Bone marrow (tissue), 2 donors: ENCODE results near the gene RNASE11.
"Not testable (repeated sequence)": the region's sequence is repeated elsewhere in the genome, so short reads cannot be mapped to it uniquely, and the experiment has no call there.

ENCODE experiments used
- DNase-seq, 2 donors: peaks; one replicate each; lab custom pipeline; 2025; lab: John Stamatoyannopoulos, UW

The RNASE11 gene

DNA sequence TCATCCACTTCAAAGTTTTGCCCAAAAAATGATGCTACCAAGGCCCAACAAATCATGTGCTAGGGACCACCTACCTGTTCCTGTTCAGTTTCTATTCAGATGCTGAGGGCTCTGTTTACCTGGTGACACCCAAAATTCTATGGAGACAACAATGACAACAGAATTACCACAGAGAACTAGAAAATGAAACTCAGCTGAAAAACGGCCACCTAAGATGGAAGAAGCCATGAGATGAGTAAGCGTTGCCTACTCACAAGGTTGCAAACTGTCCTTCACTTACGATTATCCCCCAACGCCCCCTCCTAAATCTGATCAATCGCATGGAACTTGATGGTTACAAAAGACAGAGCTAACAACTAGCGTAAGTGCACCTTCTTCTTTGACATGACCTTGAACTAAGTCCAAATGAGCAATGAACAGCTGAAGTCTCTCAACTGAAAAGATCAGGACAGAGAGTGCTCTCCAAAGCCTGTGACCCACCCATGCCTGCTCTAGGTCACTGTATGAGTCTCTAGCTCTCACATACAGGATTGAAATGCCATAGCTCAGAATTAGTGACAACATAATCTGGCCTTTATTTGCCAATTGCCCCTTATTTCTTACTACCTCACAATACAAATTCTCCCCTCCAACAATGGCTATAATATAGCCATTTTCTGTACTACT lies at the start of gene RNASE11:
TSS of gene RNASE11 (minus strand) at position 513 of the 666 bp plus-strand sequence.
- no peak for DNase-seq

DNA sequence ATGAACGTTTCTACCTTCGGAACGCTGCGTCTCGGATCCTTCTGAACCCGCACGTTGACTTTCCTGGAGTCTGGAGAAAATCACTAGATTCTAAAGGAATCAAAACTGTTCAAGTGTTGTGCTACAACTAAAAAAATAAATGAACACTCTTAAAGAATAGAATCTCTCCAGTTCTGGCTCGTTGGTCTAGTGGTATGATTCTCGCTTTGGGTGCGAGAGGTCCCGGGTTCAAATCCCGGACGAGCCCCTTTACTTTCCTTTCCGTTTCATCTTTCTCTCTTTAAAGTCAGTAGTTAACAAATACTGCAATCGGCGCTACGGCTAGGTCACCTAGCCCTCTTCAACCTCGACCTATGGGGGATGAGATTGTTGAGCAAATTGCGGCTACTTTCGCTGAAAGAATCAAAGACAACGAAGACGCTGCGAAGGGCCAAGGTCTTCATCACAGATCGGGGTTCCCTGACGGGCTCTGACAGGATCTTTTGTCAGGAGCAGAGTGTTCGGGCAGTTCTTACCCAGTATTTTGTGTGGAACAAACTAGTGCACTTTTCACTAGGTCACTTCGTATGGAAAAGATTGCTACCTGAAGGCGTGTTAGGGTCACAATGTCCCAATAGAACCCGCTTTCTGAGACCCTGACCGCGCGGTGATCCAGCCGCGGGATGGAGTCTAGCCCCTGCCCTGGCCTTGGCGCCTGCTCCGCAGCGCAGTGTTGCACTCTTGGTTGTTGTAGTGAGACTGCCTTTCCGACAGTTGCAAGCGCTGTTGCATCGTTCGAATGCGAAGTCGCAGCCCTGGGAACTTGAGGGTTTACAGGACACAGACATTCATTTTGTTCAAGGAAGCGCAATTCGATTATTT lies 45.3 kb upstream of the RNASE11 start:
- DNase-seq, result peak in 1 of 2 donors; percentile 29

DNA sequence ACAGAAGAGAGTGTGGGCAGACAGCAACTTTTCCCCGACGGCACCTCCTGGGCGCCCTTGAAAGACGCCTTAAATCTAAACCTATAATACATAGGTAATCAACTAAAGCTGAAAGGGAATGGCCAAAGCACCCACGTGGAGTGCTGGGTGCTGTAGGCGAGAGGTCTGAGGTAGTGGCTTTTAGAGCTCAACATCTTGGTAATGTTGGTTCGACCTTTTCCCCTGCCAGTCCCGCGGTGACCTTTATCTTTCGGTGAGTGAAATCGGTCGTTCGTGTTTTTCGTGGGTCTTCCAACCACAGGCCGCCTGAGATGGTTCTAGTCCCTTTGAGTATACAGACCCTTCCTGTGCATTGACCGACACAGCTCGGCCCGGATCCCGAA lies 44.6 kb upstream of the RNASE11 start:
- DNase-seq, result no peak

DNA sequence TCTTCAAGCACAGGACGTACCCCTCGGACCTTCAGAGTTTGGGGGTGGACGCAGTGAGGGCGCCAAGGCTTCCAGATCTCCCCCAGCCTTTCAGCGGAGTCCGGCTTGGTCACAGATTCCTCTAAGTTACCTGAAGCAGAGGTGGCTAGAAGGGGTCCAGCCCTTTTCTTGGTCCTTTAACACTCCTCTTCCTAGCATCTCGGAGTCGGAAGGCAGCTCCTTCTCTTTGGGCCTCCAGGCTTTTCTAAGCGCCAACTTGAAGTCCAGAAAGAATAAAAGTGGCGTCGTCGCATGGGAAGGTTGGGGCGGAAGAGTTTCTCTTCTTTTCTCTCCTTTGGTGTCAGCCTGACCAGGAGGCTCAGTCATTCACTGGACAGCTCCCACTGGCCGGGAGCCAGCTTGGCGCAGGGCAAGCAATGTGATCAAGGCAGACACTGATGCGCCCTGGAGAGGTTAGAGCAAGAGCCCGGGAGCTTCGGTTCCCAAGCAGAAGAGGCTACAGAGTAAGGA lies 44.1 kb upstream of the RNASE11 start:
- DNase-seq, result no peak

DNA sequence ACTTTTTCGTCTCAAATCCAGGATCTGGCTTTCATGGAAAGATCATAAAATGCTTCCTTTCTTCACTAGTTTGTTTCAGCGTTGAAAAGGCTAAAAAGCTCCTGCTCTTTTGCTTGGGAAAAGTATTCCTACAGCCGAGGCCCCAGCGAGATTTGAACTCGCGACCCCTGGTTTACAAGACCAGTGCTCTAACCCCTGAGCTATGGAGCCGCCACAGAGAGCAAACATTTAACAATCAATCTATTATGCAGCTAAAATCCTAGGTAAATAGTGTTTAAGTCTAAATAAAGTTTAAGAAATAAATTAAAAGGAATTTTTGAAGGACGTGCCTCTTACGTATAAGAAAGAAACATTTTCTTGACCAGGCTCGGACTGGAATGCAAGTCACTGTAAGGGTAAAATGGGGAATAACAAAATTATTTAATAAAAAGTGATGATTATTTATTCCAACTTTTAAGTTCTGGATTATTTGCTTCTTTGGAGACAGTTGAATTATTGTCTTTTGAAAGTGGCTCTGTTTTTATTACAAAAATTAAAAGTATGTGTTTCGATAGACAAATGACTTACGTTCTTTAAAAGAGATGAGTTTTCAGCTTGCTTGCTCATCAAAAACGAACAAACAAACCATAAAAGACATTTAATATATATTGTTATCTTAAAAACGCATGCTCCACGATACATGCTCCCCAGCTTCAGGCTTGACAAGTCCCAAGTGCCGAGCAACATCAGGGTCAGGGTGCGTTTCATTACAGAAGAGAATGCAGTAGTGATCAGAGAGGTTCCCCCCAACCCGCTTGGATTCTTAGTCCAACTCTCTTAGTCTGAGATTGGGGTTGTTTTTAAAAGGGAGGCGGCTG lies 43.5 kb upstream of the RNASE11 start:
- no peak for DNase-seq

DNA sequence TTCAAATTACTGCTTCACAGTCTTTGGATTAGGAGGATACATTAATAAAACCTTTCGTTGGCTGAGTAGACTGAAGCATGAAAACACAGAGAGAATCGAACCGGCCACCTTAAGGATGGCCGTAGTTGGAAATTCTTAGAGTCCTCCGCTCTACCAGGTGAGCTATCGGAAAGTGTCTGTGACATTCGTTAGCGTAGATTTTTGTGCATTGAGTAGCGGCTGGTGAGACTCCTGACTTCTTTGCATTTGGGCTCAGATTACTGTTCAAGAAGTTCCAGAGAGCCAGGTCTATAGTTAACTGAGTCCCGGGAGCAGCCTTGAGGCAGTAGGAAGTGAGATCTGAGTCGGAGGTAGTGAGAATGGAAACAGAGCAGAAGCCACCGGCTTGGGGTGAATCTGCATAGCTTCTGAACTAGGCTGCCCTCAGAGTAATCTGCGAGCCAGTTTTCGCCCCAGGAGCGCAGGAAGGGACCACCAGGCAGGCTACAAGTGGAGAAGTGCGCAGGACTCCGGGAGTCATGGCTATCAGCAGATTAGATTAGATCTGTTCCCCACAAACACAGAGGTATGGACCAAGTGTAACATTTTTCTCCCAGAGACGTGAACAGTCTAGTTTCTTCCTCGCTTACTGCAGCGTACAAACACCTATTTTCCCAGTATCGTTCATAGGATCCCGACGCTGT lies 42.7 kb upstream of the RNASE11 start:
- no peak for DNase-seq

DNA sequence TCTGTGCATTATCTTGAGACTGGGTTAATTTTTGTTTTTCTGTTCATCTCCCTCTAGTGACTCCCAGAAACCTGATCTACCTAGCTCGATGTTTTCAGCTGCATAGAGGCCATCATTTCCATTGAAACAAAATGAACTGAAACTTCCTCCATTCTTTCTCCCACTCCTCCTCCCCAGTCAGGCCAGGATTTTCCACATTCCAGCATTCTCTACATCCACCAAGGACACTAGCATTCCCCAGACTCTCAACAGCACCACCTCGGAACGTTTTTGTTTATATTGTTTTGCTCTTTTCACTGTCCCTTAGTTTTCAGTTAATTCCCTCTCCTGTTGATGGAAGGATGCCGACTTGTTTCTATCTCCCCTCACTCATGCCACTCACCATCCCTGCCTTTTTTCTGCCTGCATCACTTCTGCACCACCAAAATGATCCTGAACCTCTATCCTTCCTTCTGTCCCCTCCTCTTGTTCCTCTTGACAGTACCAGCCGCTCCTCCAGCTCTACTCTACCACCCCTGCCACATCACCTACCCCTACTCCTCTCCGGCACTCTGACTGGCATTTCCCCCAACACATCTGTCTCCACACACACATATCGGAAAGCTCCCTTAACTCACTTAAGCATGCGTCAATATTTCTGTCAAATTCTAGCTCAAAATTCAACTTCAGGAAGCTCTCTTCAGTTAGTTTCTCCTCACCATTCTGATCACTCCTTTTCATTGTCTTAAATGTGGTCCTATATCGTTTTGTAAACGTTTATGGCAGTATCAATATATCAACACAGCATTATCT lies 40.5 kb upstream of the RNASE11 start:
- DNase-seq, result no peak

DNA sequence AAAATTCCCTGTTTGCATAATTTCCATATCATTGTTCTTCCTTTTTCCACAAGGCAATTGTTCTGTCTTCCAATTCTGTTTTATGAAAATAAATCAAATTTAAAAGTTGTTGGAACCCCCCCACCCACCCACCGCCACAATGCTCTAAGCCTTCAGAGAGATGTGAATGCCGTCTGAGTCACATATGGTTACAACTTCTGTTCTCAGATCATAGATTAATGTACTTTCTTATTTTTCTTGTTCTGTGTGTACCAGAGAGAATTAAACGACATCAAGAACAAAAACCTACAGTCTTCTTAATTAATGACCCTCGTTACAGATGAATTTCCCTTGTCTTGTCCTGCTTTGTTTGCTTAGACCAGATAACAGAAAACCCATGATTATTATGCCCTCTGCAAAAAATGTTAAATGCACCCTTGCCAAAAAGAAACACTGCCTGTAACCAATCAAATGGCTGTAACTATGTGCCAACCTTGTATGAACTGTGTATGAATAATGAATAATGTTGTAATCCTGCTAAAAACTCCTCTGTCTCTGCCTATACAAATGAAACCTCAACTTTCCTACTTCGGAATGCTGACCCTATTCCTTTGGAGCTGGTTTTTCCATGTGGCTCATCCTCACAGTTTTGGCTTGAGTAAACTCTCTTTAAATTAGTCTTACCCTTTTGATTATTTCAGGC lies 39.7 kb upstream of the RNASE11 start:
- DNase-seq, result no peak

DNA sequence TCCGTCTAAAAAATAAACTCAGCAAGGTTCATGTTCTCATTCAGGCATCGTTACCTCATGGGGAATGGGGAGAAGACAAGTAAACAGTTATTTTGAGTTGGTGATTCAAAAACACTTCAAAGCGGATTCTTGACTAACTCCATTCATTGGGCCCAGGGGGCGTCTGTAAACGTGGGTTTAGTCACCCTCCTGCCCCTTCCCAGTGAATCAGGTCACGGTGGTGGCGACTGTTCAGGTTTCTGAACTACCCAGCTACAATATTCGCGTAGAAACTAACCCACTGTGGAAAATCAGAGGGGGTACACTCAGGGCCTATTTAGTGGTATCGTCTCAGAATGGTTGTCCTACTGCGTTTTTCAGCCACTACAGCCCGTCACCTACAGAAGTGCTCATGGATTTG lies 38.5 kb upstream of the RNASE11 start:
- no peak for DNase-seq

DNA sequence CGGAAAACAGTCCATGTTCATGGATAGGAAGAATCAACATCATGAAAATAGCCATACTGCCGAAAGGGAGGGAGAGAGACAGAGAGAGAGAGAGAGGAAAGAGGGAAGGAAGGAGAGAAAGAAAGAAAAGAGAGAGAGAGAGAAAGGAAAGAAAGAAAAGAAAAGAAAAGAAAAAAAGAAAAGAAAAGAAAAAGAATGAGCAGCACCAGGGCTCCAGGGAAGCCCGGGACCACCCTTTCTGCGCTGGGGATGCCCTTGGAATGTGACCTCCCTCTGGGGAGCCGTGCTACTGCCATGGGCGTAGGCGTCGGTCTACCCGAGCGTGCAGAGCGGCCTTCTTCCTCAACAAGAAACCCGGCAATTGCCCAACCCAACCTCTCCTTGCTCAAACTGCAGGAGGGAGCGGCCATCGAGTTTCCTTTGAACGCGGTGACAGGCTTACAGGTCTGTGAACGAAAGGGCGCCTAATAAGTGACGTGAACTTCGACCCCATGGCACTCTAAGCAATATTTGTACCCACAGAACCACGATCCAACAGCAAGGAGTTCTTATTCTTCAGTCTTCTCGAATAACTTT lies 36.8 kb upstream of the RNASE11 start:
- peak in 1 of 2 donors; percentile 20 for DNase-seq

DNA sequence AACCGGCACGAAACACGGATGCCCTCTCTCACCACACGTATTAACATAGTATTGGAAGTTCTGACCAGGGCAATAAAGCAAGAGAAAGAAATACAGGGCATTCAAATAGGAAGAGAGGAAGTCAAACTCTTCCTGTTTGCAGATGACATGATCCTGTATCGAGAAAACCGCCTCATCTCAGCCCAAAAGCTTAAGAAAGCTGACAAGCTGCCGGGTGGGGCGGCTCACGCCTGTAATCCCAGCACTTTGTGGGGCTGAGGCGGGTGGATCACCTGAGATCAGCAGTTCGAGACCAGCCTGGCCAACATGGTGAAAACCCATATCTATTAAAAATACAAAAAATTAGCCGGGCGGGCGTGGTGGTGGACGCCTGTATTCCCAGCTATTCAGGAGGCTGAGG lies 36.0 kb upstream of the RNASE11 start:
- DNase-seq, result no peak

DNA sequence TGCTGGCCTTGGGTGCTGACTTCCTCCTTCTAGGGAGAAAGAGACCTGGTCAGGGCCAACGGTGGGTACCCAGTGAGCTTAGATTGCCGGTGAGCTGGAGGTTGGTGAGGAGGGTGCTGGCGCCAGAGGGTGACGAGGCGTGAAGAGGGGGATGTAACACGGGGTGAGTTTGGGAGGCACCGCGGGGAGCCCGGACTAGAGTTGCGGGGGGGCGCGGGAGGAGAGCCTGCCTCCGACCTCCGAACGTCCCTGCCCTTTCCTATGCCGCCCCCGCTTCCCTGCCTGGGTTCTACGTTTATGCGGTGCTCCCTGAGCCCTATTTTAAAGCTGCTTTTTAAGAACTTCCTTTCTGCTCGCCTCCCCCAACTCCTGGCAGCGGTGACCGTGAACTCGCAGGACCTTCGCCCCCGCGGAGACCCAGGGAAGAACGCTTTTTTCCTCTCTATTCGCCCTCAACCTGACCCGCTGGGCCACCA lies 35.1 kb upstream of the RNASE11 start:
- DNase-seq, result no peak

DNA sequence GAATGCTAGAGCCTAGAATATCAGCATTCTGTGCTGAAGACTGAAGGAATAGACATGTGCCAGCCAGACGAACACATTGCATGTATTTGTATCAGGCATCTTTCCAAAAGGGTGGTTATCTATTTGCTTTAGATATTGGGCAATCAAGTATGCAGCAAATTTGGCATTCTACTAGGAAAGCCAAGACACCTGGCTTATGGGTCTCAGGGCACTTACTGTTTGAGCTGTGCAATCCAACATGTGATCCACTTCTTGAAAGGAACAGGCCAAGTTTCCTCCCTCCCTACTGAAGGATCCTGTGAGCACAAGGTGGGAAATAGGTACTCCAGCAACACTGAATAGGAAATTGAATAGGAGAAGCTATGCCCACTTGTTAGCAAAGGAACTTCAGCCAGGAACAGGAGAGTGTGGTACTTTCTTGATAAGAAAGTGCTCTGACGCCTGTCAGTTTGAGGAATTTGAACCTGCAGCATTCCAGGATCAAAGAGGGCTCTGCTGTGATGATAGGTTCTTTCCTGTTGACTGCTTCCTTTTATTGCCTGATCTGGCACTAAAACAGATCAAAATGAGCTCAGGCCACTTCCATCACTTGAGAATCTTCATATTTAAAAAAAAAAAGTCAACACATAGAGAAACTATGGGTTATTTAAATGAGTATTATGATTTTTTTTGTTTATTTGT lies 33.1 kb upstream of the RNASE11 start:
- DNase-seq, result no peak

DNA sequence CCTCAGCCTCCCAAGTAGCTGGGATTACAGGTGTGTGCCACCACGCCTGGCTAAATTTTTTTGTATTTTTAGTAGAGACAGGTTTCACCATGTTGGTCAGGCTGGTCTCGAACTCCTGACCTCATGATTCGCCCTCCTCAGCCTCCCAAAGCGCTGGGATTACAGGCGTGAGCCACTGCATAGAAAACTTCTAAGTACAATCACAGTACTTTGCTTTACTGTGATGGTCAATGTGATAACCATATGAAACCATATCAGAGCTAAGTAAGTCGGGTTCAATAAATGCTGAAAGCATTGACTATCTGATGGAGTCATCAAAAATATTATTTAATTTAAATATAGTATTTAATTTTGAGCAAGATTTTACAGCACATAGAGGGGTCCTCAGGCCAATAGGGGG lies 31.9 kb upstream of the RNASE11 start:
- not testable (repeated sequence) for DNase-seq

DNA sequence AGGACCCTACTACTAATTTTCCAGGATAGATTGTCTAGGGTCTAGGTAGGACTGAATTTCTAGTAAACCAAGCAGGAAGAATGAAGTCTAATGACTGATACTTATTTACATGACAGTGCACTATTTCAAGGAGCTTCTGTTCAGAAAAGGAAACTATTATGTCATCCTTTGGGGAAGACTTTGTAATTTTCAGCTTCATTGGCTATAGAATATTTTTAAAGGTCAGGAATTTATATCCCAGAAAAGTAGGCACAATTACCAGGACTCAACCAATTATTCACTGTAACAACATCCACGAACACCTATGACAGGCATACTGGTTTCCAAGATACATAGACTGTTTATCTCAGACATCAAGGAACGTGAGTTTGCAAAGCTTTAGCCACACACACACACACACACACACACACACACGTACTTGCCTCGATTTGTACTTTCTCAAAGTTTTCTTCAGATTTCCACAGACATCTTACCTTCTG lies 30.5 kb upstream of the RNASE11 start:
- DNase-seq, result peak in 1 of 2 donors; percentile 43

DNA sequence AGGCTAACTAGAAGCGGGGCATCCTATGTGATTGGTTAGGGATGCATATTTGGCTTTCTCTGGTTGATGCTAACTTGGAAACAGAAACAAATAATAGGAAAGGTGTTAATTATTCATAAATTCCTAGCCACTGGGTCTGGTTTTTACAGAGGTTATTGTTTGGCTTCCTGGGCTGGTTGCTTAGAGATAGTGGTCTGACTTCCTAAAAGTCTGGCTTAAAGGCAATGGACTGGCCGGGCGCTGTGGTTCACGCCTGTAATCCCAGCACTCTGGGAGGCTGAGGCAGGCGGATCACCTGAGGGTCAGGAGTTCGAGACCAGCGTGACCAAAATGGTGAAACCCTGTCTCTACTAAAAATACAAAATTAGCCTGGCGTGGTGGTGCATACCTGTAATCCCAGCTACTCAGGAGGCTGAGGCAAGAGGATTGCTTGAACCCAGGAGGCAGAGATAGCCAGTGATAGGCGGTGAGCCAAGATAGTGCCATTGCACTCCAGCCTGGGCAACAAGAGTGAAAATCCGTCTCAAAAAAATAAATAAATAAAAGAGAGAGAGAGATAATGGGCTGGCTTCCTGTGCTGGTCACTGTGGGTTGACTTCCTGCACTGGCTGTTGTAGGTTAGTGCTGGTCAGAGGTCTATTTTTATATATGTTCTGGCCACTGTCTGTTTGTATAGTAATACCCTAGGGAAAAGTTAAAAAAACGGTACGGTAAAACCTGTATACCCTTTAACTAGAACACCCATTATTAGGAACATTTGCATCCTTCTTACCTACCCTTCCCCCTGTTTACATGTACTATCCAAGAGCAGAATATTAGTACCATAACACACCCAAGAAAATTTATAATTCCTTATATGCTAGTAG lies 29.6 kb upstream of the RNASE11 start:
- no peak for DNase-seq

DNA sequence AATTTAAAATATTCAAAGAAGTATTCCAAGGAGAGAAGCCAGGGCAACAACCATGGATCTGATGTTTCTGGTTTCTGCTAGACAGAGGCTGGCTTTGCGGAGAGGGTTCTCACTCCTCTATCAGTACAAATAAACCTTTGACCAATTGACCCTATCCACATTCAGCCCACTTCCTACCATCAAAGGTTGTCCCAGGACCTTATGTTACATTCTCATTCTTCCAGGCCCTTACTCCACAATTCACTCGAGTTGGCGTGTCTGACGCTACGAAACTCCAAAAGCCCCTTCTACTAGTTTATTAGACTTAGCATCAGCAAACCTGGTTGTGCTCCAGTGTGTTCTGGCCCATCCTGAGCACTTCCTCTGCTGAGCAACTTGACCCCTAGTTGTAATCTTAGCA lies 28.2 kb upstream of the RNASE11 start:
- DNase-seq, result no peak
